Upper lobe of left lung (tissue), 4 donors: ENCODE measurements around the gene XIRP2.

ENCODE experiments used
- EP300 ChIP-seq, 4 donors: sonication (generic); formaldehyde crosslinking; IDR thresholded peaks; one replicate each; pipeline ENCODE4 v1.5.1; 2017; ENCODE audit warnings: antibody characterized with exemption in 4 of 4, control low read depth in 2 of 4
- POLR2A ChIP-seq, 4 donors: fragments of 450-650 bp; IDR thresholded peaks; one replicate each; pipeline ENCODE4 v1.5.1; 2016 to 2017; ENCODE audit warnings: antibody characterized with exemption in 4 of 4, mild to moderate bottlenecking in 2 of 4
- TF ChIP-seq, protein P1 (sequence below), 6 experiments: fragments of 450-650 bp in 4 of 6; fragments of 200-600 bp in 2 of 6; sonication (generic) in 2 of 6; IDR thresholded peaks; one replicate each; pipeline ENCODE4 v1.5.1; 2016 to 2019; ENCODE audit warnings: antibody characterized with exemption in 6 of 6

DNA sequence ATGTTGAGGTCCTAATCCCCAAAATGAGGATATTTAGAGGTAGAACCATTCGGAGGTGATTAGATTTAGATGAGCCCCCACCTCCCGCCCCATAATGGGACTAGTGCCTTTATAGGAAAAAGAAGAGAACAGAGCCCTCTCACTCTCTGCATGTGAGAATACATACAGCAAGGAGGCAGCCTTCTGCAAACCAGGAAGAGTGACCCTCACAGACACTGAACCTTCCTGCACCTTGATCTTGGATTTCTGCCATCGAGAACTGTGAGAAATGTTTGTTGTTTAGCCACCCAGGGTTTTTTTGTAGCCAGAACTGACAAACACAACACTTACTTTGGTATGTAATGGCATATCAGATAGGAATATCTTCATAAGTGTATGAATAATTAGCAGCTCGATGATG, 83.7 kb downstream of the XIRP2 start:
- TF ChIP-seq POLR2A (IDR thresholded peaks at IDR 0.05), result no peak
- TF ChIP-seq, protein P1, sequence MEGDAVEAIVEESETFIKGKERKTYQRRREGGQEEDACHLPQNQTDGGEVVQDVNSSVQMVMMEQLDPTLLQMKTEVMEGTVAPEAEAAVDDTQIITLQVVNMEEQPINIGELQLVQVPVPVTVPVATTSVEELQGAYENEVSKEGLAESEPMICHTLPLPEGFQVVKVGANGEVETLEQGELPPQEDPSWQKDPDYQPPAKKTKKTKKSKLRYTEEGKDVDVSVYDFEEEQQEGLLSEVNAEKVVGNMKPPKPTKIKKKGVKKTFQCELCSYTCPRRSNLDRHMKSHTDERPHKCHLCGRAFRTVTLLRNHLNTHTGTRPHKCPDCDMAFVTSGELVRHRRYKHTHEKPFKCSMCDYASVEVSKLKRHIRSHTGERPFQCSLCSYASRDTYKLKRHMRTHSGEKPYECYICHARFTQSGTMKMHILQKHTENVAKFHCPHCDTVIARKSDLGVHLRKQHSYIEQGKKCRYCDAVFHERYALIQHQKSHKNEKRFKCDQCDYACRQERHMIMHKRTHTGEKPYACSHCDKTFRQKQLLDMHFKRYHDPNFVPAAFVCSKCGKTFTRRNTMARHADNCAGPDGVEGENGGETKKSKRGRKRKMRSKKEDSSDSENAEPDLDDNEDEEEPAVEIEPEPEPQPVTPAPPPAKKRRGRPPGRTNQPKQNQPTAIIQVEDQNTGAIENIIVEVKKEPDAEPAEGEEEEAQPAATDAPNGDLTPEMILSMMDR (IDR thresholded peaks at IDR 0.05), result no peak
- TF ChIP-seq EP300 (IDR thresholded peaks at IDR 0.05), result no peak
